H1 (cell line): ENCODE results near the gene ERV3-1. TPM values are rescaled to one million over a fixed set of nuclear protein-coding genes. Genes with fewer than 3 reads are reported as not detected.
A peak's percentile ranks its signal among the peaks of the same experiment; 100 is the strongest.
"Not testable (repeated sequence)": the region's sequence is repeated elsewhere in the genome, so short reads cannot be mapped to it uniquely, and the experiment has no call there.

ENCODE experiments used
- CTCF ChIA-PET: fragments of 300-600 bp; sonication (Branson Sonifier 250); formaldehyde crosslinking; loops from one replicate; lab custom pipeline; 2021; ENCODE audit not compliant: partially characterized antibody; lab: Charles Lee
- POLR2A ChIA-PET: fragments of 300-600 bp; sonication (Branson Sonifier 250); formaldehyde crosslinking; loops from one replicate; lab custom pipeline; 2021; ENCODE audit warnings: inconsistent platforms; ENCODE audit not compliant: partially characterized antibody; lab: Charles Lee
- DNase-seq, 2 experiments: peaks; one replicate each; pipeline versions ENCODE4 v3.0.0 to v3.0.0-alpha.2; 2010 to 2022; ENCODE audit warnings: low spot score in 2 of 2, low read depth in 1 of 2, mixed read lengths in 1 of 2
- FAIRE-seq: peaks from 2 replicates; lab custom pipeline; 2011; peaks lifted over from hg19 to GRCh38; lab: Jason Lieb, UNC
- H2AFZ ChIP-seq: 2 replicates; pipeline ENCODE4 v1.8.1; 2012; ENCODE audit warnings: low read length, inconsistent platforms
- H2AK5ac ChIP-seq: 2 replicates; pipeline ENCODE4 v1.6.1; 2013; ENCODE audit warnings: low read depth, low read length
- H2BK120ac ChIP-seq: replicated peaks from 2 replicates; pipeline ENCODE3; 2013; ENCODE audit warnings: low read depth, low read length, inconsistent platforms
- H2BK12ac ChIP-seq: 2 replicates; pipeline ENCODE4 v1.6.1; 2013; ENCODE audit warnings: low read depth, low read length
- H2BK15ac ChIP-seq: 2 replicates; pipeline ENCODE4 v1.6.1; 2013; ENCODE audit warnings: low read length
- H2BK20ac ChIP-seq: 2 replicates; pipeline ENCODE4 v1.6.1; 2013; ENCODE audit warnings: low read length
- H2BK5ac ChIP-seq: 2 replicates; pipeline ENCODE4 v1.6.1; 2013; ENCODE audit warnings: low read depth, low read length
- H3K14ac ChIP-seq: 2 replicates; pipeline ENCODE4 v1.6.1; 2013; ENCODE audit warnings: inconsistent platforms; ENCODE audit not compliant: insufficient read length
- H3K18ac ChIP-seq: 2 replicates; pipeline ENCODE4 v1.6.1; 2013; ENCODE audit warnings: low read length; ENCODE audit errors: extremely low read depth
- H3K23ac ChIP-seq: 2 replicates; pipeline ENCODE4 v1.6.1; 2013; ENCODE audit warnings: inconsistent platforms; ENCODE audit not compliant: insufficient read length
- H3K23me2 ChIP-seq: 2 replicates; pipeline ENCODE4 v1.6.1; 2013; ENCODE audit warnings: low read depth, low read length
- H3K27ac ChIP-seq: 2 replicates; pipeline ENCODE4 v1.6.1; 2011; ENCODE audit warnings: low read depth, low read length, inconsistent platforms
- H3K27me3 ChIP-seq, 4 experiments: replicated peaks in 1 of 4; 1 replicate in 1 of 4; 2 replicates in 3 of 4; pipeline versions ENCODE4 v1.6.1 to v1.8.1; 2011 to 2013; ENCODE audit warnings: low read length in 3 of 4, mild to moderate bottlenecking in 3 of 4, inconsistent platforms in 2 of 4, mixed read lengths in 2 of 4, moderate library complexity in 1 of 4; ENCODE audit not compliant: control insufficient read depth in 3 of 4, insufficient read depth in 3 of 4; ENCODE audit errors: extremely low read depth in 1 of 4
- H3K36me3 ChIP-seq, 4 experiments: 2 replicates each; pipeline versions ENCODE4 v1.6.1 to v1.8.1; 2011 to 2013; ENCODE audit warnings: mild to moderate bottlenecking in 4 of 4, low read length in 3 of 4, moderate library complexity in 2 of 4, control low read depth in 1 of 4, inconsistent platforms in 1 of 4; ENCODE audit not compliant: insufficient read depth in 4 of 4, control insufficient read depth in 2 of 4
- H3K4ac ChIP-seq: replicated peaks from 2 replicates; pipeline ENCODE3; 2013; ENCODE audit warnings: low read length, low read depth, mixed read lengths, inconsistent platforms; ENCODE audit not compliant: insufficient read length
- H3K4me1 ChIP-seq, 4 experiments: replicated peaks in 1 of 4; 1 replicate in 1 of 4; 2 replicates in 3 of 4; pipeline versions ENCODE4 v1.6.1 to v1.8.1; 2011 to 2013; ENCODE audit warnings: low read length in 3 of 4, inconsistent platforms in 2 of 4, mixed read lengths in 1 of 4; ENCODE audit not compliant: insufficient read depth in 4 of 4, control insufficient read depth in 3 of 4
- H3K4me2 ChIP-seq, 2 experiments: 2 replicates each; pipeline versions ENCODE4 v1.6.1 to v1.8.1; 2011 to 2013; ENCODE audit warnings: low read depth in 2 of 2, low read length in 2 of 2, control low read depth in 1 of 2, inconsistent platforms in 1 of 2, mild to moderate bottlenecking in 1 of 2; ENCODE audit not compliant: insufficient read depth in 1 of 2
- H3K4me3 ChIP-seq, 4 experiments: fragments of 200-600, 300-600 bp in 1 of 4; sonication (generic), shearing (Covaris generic), sonication (Bioruptor Twin) in 1 of 4; 2 replicates each; pipeline versions ENCODE4 v1.5.1 to v1.8.1; 2011 to 2016; ENCODE audit warnings: low read length in 4 of 4, low read depth in 3 of 4, control low read depth in 2 of 4, inconsistent platforms in 2 of 4, mild to moderate bottlenecking in 2 of 4, mixed read lengths in 1 of 4, moderate library complexity in 1 of 4; ENCODE audit not compliant: insufficient read depth in 2 of 4; ENCODE audit errors: extremely low read depth in 1 of 4
- H3K56ac ChIP-seq: replicated peaks from 2 replicates; pipeline ENCODE3; 2013; ENCODE audit warnings: low read depth, mild to moderate bottlenecking, mixed read lengths, low read length, inconsistent platforms; ENCODE audit not compliant: insufficient read length
- H3K79me1 ChIP-seq: 2 replicates; pipeline ENCODE4 v1.6.1; 2013; ENCODE audit warnings: low read depth, low read length, control low read depth
- H3K79me2 ChIP-seq, 2 experiments: 2 replicates each; pipeline versions ENCODE4 v1.6.1 to v1.8.1; 2012 to 2013; ENCODE audit warnings: low read length in 2 of 2, mild to moderate bottlenecking in 2 of 2, inconsistent platforms in 1 of 2; ENCODE audit not compliant: insufficient read depth in 2 of 2, control insufficient read depth in 1 of 2
- H3K9ac ChIP-seq, 4 experiments: replicated peaks in 1 of 4; 1 replicate in 1 of 4; 2 replicates in 3 of 4; pipeline versions ENCODE4 v1.6.1 to v1.8.1; 2011 to 2013; ENCODE audit warnings: low read depth in 3 of 4, low read length in 3 of 4, control low read depth in 2 of 4, mild to moderate bottlenecking in 2 of 4, moderate library complexity in 2 of 4, inconsistent platforms in 1 of 4; ENCODE audit errors: extremely low read depth in 1 of 4
- H3K9me3 ChIP-seq, 2 experiments: 2 replicates each; pipeline versions ENCODE4 v1.6.1 to v1.8.1; 2012 to 2013; ENCODE audit warnings: mild to moderate bottlenecking in 2 of 2, moderate library complexity in 2 of 2, control low read depth in 1 of 2, inconsistent platforms in 1 of 2, low read depth in 1 of 2, low read length in 1 of 2, mixed read lengths in 1 of 2; ENCODE audit not compliant: insufficient read depth in 2 of 2
- H4K20me1 ChIP-seq, 2 experiments: replicated peaks in 1 of 2; 2 replicates each; pipeline versions ENCODE3 to v1.8.1; 2011 to 2013; ENCODE audit warnings: inconsistent platforms in 2 of 2, low read length in 2 of 2, mild to moderate bottlenecking in 1 of 2; ENCODE audit not compliant: insufficient read depth in 2 of 2, control insufficient read depth in 1 of 2
- H4K5ac ChIP-seq: 2 replicates; pipeline ENCODE4 v1.6.1; 2013; ENCODE audit warnings: low read length, low read depth, mixed read lengths, inconsistent platforms; ENCODE audit not compliant: insufficient read length
- H4K8ac ChIP-seq: 2 replicates; pipeline ENCODE4 v1.8.0; 2013; ENCODE audit warnings: mild to moderate bottlenecking, moderate library complexity, low read length, inconsistent platforms; ENCODE audit not compliant: insufficient read depth; ENCODE audit errors: extremely low read depth
- H4K91ac ChIP-seq: replicated peaks from 2 replicates; pipeline ENCODE3; 2013; ENCODE audit warnings: low read length, mixed read lengths, inconsistent platforms; ENCODE audit not compliant: insufficient read length
- ASH2L ChIP-seq: fragments of 200-600, 300-600 bp; sonication (generic); IDR thresholded peaks from one replicate; pipeline ENCODE4 v1.7.1; 2017; ENCODE audit warnings: low read length
- CHD2 ChIP-seq: IDR thresholded peaks from 2 replicates; pipeline ENCODE4 v1.6.1; 2012; ENCODE audit warnings: low read length, improper control_type of control experiment
- CREB1 ChIP-seq: IDR thresholded peaks from 2 replicates; pipeline ENCODE4 v1.6.1; 2012; ENCODE audit warnings: inconsistent platforms
- PHF8 ChIP-seq: fragments of 200-600 bp; sonication (generic); conservative IDR thresholded peaks from 2 replicates; pipeline ENCODE4 v1.7.1; 2012; ENCODE audit warnings: low read depth, mild to moderate bottlenecking, inconsistent platforms, low read length, moderate library complexity
- POLR2A ChIP-seq, 2 experiments: IDR thresholded peaks; 1 replicate in 1 of 2; 2 replicates in 1 of 2; pipeline ENCODE4 v1.6.1; 2011; ENCODE audit warnings: low read depth in 2 of 2, low read length in 2 of 2, mild to moderate bottlenecking in 2 of 2; ENCODE audit errors: control extremely low read depth in 1 of 2
- POU5F1 ChIP-seq: IDR thresholded peaks from 2 replicates; pipeline ENCODE4 v1.6.1; 2011; ENCODE audit warnings: low read depth, mild to moderate bottlenecking, low read length, moderate library complexity
- TAF1 ChIP-seq: IDR thresholded peaks from 2 replicates; pipeline ENCODE4 v1.6.1; 2011; ENCODE audit warnings: mild to moderate bottlenecking, low read depth, low read length
- TBP ChIP-seq: IDR thresholded peaks from 2 replicates; pipeline ENCODE4 v1.6.1; 2011; ENCODE audit warnings: low read depth, low read length, improper control_type of control experiment
- WGBS, 2 experiments: shearing (Covaris generic) in 1 of 2; methylation state at CpG; one replicate each; pipeline versions ENCODE4 v1.1.6 to v1.1.7; 2013 to 2015; ENCODE audit warnings: low lambda C conversion rate in 2 of 2, mixed read lengths in 2 of 2, inconsistent platforms in 1 of 2, low coverage in 1 of 2, missing lambda C conversion rate in 1 of 2; ENCODE audit not compliant: insufficient replicate concordance in 2 of 2, insufficient coverage in 1 of 2, insufficient read length in 1 of 2; ENCODE audit errors: extremely low coverage in 1 of 2, missing lambda C conversion rate in 1 of 2; 5-methylcytosine and 5-hydroxymethylcytosine counted together
- polyA plus RNA-seq, 7 experiments: library from polyadenylated mRNA; depleted of rRNA in 3 of 7; stranded (reverse) in 5 of 7; unstranded in 2 of 7; fragments of >200 nt in 5 of 7; fragments of 200-250 nt in 2 of 7; gene quantifications; 1 replicate in 5 of 7; 2 replicates in 1 of 7; 4 replicates in 1 of 7; pipeline versions ENCODE4 v1.2.1 to v1.2.3, GENCODE V29; 2011 to 2013; ENCODE audit warnings: missing spikeins in 2 of 7, mixed read lengths in 2 of 7
- total RNA-seq: library from RNA; stranded (reverse); fragmentation: NEBNext Ultra II Directional; extraction: Animal tissue kit (Norgen Biotek cat#: 25700); gene quantifications from 2 replicates; pipeline ENCODE4 v1.2.1, GENCODE V29; 2021

ERV3-1 gene
- total and polyA plus RNA-seq, 2 of the 8 experiments (the other 6 are each of a cell fraction or from before 2014, with no cell fraction given) = 9.5 to 9.7 TPM

DNA sequence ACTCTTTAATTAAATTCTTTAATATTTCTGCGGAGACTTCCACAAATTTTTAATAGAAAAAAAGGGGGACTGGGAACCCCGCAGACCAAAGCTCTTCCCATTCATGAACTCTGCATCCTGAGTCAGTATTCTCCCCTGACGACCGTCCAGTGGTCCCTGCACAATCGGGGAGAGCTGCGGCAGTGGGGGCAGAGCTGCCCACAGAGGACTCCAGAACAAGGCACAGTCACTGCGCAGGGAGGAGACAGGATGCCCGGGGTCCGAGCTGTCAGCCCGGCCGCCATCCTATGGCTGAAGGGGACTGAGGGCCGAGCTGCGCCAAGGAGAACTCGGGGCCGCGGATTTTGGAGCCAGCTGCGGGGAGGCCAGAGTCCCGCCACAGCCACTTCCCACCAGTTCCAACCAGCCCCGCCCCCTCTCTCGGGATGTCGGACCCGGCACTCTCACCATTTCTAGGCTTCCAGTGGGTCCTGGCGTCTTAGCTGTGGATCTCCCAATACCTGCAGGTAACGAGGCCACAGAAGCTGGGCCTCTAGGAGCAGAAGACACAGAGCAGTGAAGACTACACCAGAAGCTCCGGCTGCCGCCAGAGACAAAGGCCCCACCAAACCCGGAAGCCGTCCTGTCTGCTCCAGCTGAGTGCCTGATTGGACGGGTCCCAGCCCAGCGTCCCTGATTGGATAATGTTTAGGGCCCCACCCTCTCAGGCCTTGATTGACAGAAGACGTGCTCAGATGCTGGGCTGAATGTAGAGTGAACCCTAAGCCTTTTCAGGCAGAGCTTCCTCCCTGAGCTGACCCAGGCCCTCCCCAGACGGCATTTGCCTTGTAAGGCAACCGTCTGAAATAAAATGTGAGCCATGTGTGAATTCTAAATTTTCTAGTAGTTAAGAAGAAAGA lies at the start of gene ERV3-1 (continued):
- TF ChIP-seq POU5F1 (no peak), CREB1 (no peak), PHF8 (peak; percentile 97), CHD2 (peak; percentile 68), ASH2L (peak; percentile 89), POLR2A (IDR thresholded peaks at IDR 0.05; ENCODE audit: control extremely low read depth in 1 of 2, low read depth in 2 of 2, low read length in 2 of 2) (peak; percentile 95), TBP (peak; percentile 79), TAF1 (peak; percentile 94)
- TF ChIP-seq, all 59 proteins: peak for 12

DNA sequence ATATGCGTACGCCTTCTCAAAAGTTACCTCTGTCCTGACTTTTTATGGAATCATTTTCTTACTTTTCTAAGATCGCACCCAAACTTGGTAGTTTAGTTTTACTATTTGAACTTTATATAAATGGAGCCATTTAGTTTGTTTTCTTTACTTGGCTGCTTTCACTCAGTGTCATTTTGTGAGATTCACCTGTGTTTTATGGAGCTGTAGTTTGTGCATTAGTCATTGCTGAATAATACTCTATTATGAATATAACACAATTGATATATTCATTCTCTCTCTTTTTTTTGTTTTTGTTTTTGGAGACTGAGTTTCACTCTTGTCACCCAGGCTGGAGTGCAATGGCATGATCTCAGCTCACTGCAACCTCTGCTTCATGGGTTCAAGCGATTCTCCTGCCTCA lies 49.3 kb upstream of the ERV3-1 start:
- WGBS, 2 experiments = 84% methylated on average over 4 of the region's 4 CpGs; no CpG with 5 or more reads in 1 of the 2 experiments

More for the DNA sequence above, 49.3 kb upstream of the ERV3-1 start:
- H3K18ac ChIP-seq, H3K4me1 ChIP-seq, POLR2A ChIA-PET, H4K5ac ChIP-seq, H3K79me2 ChIP-seq, H3K4me3 ChIP-seq, DNase-seq, H3K23ac ChIP-seq, H4K91ac ChIP-seq, H2BK12ac ChIP-seq, H3K56ac ChIP-seq, H3K79me1 ChIP-seq, H4K8ac ChIP-seq, H2BK15ac ChIP-seq, H2BK120ac ChIP-seq, H3K4ac ChIP-seq, H3K23me2 ChIP-seq, H3K4me2 ChIP-seq, H3K27me3 ChIP-seq, CTCF ChIA-PET, FAIRE-seq, H2BK5ac ChIP-seq, H2BK20ac ChIP-seq, H3K14ac ChIP-seq, H3K9ac ChIP-seq, H4K20me1 ChIP-seq, H3K9me3 ChIP-seq, H2AK5ac ChIP-seq, H2AFZ ChIP-seq, H3K36me3 ChIP-seq, H3K27ac ChIP-seq: not testable (repeated sequence)
